ENCODE data around the gene B4GALT2. TPM values are rescaled to one million over a fixed set of nuclear protein-coding genes. Genes with fewer than 3 reads are reported as not detected.

The B4GALT2 gene
- total and polyA plus RNA-seq, 10 of the 15 experiments (the other 5 are each of a cell fraction or from before 2014, with no cell fraction given), result 0.98 to 61.0 (median 23.4) TPM

DNA sequence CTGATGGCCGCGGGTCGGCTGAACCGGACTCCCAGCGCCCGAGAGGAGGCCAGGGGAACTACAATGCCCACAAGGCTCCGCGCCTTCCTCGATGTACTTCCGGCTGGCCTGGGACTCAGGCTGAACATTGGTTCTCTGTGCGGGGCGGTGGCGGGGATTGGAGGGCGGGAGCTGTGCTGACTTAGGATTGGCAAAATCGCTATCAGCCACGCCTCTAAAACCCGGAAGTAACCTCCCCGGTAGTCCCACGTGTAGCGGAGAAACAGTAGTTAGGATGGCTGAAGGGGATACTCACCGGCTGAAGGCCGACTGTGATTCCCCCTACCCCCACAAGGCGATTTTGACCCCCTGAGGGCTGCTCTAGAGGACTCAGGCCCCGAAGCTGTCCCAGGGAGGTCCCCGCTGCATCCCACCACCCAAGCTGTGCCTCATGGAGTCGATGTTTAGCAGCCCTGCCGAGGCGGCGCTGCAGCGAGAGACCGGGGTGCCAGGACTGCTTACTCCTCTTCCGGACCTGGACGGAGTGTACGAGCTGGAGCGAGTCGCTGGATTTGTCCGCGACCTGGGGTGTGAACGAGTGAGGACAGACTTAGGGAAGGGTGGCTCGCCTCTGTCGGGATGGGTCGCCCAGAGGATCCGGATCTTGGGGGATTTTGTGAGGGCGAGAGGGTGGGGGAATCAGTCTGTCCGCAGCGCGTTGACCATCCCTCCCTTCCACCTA lies 9.1 kb upstream of the B4GALT2 start, which contains the start of gene DPH2 (continued):
- TF ChIP-seq, protein P1, sequence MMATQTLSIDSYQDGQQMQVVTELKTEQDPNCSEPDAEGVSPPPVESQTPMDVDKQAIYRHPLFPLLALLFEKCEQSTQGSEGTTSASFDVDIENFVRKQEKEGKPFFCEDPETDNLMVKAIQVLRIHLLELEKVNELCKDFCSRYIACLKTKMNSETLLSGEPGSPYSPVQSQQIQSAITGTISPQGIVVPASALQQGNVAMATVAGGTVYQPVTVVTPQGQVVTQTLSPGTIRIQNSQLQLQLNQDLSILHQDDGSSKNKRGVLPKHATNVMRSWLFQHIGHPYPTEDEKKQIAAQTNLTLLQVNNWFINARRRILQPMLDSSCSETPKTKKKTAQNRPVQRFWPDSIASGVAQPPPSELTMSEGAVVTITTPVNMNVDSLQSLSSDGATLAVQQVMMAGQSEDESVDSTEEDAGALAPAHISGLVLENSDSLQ (IDR thresholded peaks at IDR 0.05), result peak; percentile 48; the same call in 1 of the 2 replicates
- peak; percentile 93 for TF ChIP-seq SIX5 (IDR thresholded peaks at IDR 0.05; ENCODE audit: low read depth, low read length, severe bottlenecking)
- TF ChIP-seq, protein P2, sequence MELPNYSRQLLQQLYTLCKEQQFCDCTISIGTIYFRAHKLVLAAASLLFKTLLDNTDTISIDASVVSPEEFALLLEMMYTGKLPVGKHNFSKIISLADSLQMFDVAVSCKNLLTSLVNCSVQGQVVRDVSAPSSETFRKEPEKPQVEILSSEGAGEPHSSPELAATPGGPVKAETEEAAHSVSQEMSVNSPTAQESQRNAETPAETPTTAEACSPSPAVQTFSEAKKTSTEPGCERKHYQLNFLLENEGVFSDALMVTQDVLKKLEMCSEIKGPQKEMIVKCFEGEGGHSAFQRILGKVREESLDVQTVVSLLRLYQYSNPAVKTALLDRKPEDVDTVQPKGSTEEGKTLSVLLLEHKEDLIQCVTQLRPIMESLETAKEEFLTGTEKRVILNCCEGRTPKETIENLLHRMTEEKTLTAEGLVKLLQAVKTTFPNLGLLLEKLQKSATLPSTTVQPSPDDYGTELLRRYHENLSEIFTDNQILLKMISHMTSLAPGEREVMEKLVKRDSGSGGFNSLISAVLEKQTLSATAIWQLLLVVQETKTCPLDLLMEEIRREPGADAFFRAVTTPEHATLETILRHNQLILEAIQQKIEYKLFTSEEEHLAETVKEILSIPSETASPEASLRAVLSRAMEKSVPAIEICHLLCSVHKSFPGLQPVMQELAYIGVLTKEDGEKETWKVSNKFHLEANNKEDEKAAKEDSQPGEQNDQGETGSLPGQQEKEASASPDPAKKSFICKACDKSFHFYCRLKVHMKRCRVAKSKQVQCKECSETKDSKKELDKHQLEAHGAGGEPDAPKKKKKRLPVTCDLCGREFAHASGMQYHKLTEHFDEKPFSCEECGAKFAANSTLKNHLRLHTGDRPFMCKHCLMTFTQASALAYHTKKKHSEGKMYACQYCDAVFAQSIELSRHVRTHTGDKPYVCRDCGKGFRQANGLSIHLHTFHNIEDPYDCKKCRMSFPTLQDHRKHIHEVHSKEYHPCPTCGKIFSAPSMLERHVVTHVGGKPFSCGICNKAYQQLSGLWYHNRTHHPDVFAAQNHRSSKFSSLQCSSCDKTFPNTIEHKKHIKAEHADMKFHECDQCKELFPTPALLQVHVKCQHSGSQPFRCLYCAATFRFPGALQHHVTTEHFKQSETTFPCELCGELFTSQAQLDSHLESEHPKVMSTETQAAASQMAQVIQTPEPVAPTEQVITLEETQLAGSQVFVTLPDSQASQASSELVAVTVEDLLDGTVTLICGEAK (IDR thresholded peaks at IDR 0.05; ENCODE audit: borderline replicate concordance), result peak; percentile 98
- TF ChIP-seq, protein P3, sequence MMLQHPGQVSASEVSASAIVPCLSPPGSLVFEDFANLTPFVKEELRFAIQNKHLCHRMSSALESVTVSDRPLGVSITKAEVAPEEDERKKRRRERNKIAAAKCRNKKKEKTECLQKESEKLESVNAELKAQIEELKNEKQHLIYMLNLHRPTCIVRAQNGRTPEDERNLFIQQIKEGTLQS (IDR thresholded peaks at IDR 0.05; ENCODE audit: borderline replicate concordance, extremely low read depth, low read depth, low read length), result no peak
- TF ChIP-seq MXI1 (IDR thresholded peaks at IDR 0.05; ENCODE audit: low read depth, low read length), result peak; percentile 99
- TF ChIP-seq YY1 (IDR thresholded peaks at IDR 0.05; ENCODE audit: low read depth, low read length), result peak; percentile 80
- TF ChIP-seq NFYB (IDR thresholded peaks at IDR 0.05; ENCODE audit: insufficient read depth, low read depth, low read length), result peak; percentile 91
- no peak for TF ChIP-seq MEF2B (IDR thresholded peaks at IDR 0.05; ENCODE audit: partially characterized antibody, poor library complexity, severe bottlenecking)
- TF ChIP-seq BHLHE40 (IDR thresholded peaks at IDR 0.05; ENCODE audit: borderline replicate concordance in 1 of 2, low read depth in 2 of 2, low read length in 1 of 2), result peak; percentile 29 to 31; a peak in 1 of 4 replicates
- TF ChIP-seq, protein P4, sequence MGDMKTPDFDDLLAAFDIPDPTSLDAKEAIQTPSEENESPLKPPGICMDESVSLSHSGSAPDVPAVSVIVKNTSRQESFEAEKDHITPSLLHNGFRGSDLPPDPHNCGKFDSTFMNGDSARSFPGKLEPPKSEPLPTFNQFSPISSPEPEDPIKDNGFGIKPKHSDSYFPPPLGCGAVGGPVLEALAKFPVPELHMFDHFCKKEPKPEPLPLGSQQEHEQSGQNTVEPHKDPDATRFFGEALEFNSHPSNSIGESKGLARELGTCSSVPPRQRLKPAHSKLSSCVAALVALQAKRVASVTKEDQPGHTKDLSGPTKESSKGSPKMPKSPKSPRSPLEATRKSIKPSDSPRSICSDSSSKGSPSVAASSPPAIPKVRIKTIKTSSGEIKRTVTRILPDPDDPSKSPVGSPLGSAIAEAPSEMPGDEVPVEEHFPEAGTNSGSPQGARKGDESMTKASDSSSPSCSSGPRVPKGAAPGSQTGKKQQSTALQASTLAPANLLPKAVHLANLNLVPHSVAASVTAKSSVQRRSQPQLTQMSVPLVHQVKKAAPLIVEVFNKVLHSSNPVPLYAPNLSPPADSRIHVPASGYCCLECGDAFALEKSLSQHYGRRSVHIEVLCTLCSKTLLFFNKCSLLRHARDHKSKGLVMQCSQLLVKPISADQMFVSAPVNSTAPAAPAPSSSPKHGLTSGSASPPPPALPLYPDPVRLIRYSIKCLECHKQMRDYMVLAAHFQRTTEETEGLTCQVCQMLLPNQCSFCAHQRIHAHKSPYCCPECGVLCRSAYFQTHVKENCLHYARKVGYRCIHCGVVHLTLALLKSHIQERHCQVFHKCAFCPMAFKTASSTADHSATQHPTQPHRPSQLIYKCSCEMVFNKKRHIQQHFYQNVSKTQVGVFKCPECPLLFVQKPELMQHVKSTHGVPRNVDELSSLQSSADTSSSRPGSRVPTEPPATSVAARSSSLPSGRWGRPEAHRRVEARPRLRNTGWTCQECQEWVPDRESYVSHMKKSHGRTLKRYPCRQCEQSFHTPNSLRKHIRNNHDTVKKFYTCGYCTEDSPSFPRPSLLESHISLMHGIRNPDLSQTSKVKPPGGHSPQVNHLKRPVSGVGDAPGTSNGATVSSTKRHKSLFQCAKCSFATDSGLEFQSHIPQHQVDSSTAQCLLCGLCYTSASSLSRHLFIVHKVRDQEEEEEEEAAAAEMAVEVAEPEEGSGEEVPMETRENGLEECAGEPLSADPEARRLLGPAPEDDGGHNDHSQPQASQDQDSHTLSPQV (IDR thresholded peaks at IDR 0.05), result no peak
- TF ChIP-seq ESRRA (IDR thresholded peaks at IDR 0.05; ENCODE audit: low read length), result no peak
- TF ChIP-seq SUPT20H (IDR thresholded peaks at IDR 0.05; ENCODE audit: borderline replicate concordance, control insufficient read depth, low read depth, low read length), result no peak
- TF ChIP-seq, protein P5, sequence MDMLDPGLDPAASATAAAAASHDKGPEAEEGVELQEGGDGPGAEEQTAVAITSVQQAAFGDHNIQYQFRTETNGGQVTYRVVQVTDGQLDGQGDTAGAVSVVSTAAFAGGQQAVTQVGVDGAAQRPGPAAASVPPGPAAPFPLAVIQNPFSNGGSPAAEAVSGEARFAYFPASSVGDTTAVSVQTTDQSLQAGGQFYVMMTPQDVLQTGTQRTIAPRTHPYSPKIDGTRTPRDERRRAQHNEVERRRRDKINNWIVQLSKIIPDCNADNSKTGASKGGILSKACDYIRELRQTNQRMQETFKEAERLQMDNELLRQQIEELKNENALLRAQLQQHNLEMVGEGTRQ (IDR thresholded peaks at IDR 0.05; ENCODE audit: borderline replicate concordance, low read depth, low read length), result peak; percentile 60
- TF ChIP-seq GABPA (IDR thresholded peaks at IDR 0.05; ENCODE audit: low read depth), result peak; percentile 96
- peak; percentile 84 for TF ChIP-seq IKZF1 (conservative IDR thresholded peaks at IDR 0.05)

Data from GM12878 (cell line).